Caco-2 (cell line): Measurements from ENCODE around the gene HECTD1. TPM values are rescaled to one million over a fixed set of nuclear protein-coding genes. Genes with fewer than 3 reads are reported as not detected.

Experiments used
- BruUV-seq: library from RNA; stranded (reverse); fragments of 400-500 nt; replicated peaks from 2 replicates; lab custom pipeline; 2021; lab: Mats Ljungman, UMichigan
- CTCF ChIA-PET: fragments of 300-600 bp; sonication (Branson Sonifier 250); formaldehyde crosslinking; loops from one replicate; lab custom pipeline; 2022; ENCODE audit warnings: antibody characterized with exemption; lab: Charles Lee
- POLR2A ChIA-PET: fragments of 300-600 bp; sonication (Branson Sonifier 250); formaldehyde crosslinking; loops from one replicate; lab custom pipeline; 2022; ENCODE audit warnings: antibody characterized with exemption; lab: Charles Lee
- DNase-seq, 2 experiments: peaks; one replicate each; pipeline versions ENCODE4 v3.0.0 to v3.0.0-alpha.2; 2020 to 2022
- H3K27me3 ChIP-seq: replicated peaks from 2 replicates; pipeline ENCODE4 v1.6.0; 2011; ENCODE audit warnings: low read length; ENCODE audit not compliant: control insufficient read depth, insufficient read depth
- H3K36me3 ChIP-seq: 2 replicates; pipeline ENCODE4 v1.5.1; 2011; ENCODE audit warnings: low read length; ENCODE audit not compliant: control insufficient read depth, insufficient read depth
- H3K4me1 ChIP-seq: fragments of 250-450 bp; sonication (Bioruptor Pico); 2 replicates; pipeline ENCODE4 v1.5.1; 2020; ENCODE audit warnings: mild to moderate bottlenecking
- H3K4me3 ChIP-seq: 2 replicates; pipeline ENCODE4 v1.5.1; 2011; ENCODE audit warnings: low read depth, mild to moderate bottlenecking, control low read depth, low read length
- H3K9me3 ChIP-seq: fragments of 250-450 bp; sonication (Bioruptor Pico); 2 replicates; pipeline ENCODE4 v1.5.1; 2020; ENCODE audit warnings: mild to moderate bottlenecking, moderate library complexity
- H3K27ac Mint-ChIP-seq: one replicate; pipeline ENCODE4 v1.8.0; 2022; ENCODE audit warnings: mixed read lengths; ENCODE audit not compliant: unreplicated experiment
- H3K27me3 Mint-ChIP-seq: one replicate; pipeline ENCODE4 v1.8.0; 2022; ENCODE audit warnings: mixed read lengths; ENCODE audit not compliant: insufficient read depth, unreplicated experiment
- H3K36me3 Mint-ChIP-seq: one replicate; pipeline ENCODE4 v1.8.0; 2022; ENCODE audit warnings: mild to moderate bottlenecking, mixed read lengths; ENCODE audit not compliant: insufficient read depth, unreplicated experiment
- H3K4me1 Mint-ChIP-seq: one replicate; pipeline ENCODE4 v1.8.0; 2022; ENCODE audit warnings: low read depth, mixed read lengths; ENCODE audit not compliant: unreplicated experiment
- H3K4me3 Mint-ChIP-seq: one replicate; pipeline ENCODE4 v1.8.0; 2022; ENCODE audit warnings: mild to moderate bottlenecking, moderate library complexity, mixed read lengths; ENCODE audit not compliant: unreplicated experiment
- H3K9me3 Mint-ChIP-seq: one replicate; pipeline ENCODE4 v1.8.0; 2022; ENCODE audit warnings: mixed read lengths; ENCODE audit not compliant: unreplicated experiment
- intact Hi-C: fragments of 100-400 bp; cut with micrococcal nuclease; formaldehyde crosslinking; loops from one replicate; pipeline ENCODE4 v1.10.0; 2022; ENCODE audit not compliant: unreplicated experiment
- total RNA-seq: library from RNA; stranded (reverse); gene quantifications from 2 replicates; pipeline ENCODE4 v1.2.3, GENCODE V29; 2022
- TF ChIP-seq, protein P1 (sequence below), 2 experiments: fragments of 200-600 bp in 1 of 2; IDR thresholded peaks; 1 replicate in 1 of 2; 2 replicates in 1 of 2; pipeline versions ENCODE4 v1.5.1 to v1.8.0; 2011 to 2022; ENCODE audit warnings: antibody characterized with exemption in 1 of 2, control low read depth in 1 of 2, inconsistent platforms in 1 of 2, low read depth in 1 of 2, low read length in 1 of 2, mild to moderate bottlenecking in 1 of 2, moderate library complexity in 1 of 2; ENCODE audit not compliant: insufficient read depth in 1 of 2, severe bottlenecking in 1 of 2, unreplicated experiment in 1 of 2

Gene HECTD1
- total RNA-seq, 1 experiment from 2014 or later = 146 TPM

DNA sequence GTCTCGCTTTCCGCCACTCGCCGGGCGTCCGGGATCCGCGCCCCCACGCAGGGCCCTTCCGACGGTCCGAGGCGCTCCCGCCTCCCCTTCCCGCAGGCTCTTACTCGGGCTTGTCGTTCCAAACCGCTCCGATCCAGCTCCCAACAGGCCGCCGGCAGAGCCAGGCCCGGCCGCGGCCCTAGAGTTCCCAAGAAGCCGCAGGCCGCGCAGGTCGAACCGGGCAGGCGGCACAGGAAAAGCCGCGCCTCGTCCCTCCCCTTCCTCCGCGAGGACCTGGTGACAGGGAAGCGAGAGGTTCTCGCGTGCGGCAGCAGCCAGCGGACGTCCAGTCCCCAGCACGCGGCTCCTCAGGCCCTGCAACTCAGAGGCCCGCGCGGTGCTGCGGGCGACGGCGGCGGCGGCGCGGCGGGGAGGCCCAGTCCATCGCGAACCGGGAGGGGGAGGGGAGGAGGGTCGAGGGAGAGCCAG lies 272 bp downstream of the HECTD1 start:
- TF ChIP-seq, protein P1, sequence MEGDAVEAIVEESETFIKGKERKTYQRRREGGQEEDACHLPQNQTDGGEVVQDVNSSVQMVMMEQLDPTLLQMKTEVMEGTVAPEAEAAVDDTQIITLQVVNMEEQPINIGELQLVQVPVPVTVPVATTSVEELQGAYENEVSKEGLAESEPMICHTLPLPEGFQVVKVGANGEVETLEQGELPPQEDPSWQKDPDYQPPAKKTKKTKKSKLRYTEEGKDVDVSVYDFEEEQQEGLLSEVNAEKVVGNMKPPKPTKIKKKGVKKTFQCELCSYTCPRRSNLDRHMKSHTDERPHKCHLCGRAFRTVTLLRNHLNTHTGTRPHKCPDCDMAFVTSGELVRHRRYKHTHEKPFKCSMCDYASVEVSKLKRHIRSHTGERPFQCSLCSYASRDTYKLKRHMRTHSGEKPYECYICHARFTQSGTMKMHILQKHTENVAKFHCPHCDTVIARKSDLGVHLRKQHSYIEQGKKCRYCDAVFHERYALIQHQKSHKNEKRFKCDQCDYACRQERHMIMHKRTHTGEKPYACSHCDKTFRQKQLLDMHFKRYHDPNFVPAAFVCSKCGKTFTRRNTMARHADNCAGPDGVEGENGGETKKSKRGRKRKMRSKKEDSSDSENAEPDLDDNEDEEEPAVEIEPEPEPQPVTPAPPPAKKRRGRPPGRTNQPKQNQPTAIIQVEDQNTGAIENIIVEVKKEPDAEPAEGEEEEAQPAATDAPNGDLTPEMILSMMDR (IDR thresholded peaks at IDR 0.05; ENCODE audit: insufficient read depth in 1 of 2, low read depth in 1 of 2, low read length in 1 of 2, severe bottlenecking in 1 of 2, unreplicated experiment in 1 of 2) = no peak
- peak overlapping the region; percentile 84 for H3K4me3 Mint-ChIP-seq
- POLR2A ChIA-PET = interaction anchor here (0.6 to 1.7 kb wide), 6 partner anchors 23 to 181 kb away, joined by 3 to 9 read pairs (median 4); partner anchors contain the start of gene STRN3
- H3K27me3 Mint-ChIP-seq = no peaks in the 10 kb centered on the region
- H3K36me3 ChIP-seq = no peaks in the 10 kb centered on the region
- intact Hi-C loops = loop anchor here (1.0 to 5.0 kb wide), 4 partner anchors 75 to 149 kb away; no protein-coding TSS in a partner anchor
- H3K27ac Mint-ChIP-seq = peak overlapping the region; percentile 95
- peaks cover 17% of the 10 kb centered on the region for H3K4me1 ChIP-seq
- no peaks in the 10 kb centered on the region for H3K9me3 Mint-ChIP-seq
- H3K27me3 ChIP-seq = no peaks in the 10 kb centered on the region
- H3K4me1 Mint-ChIP-seq = peaks cover 17% of the 10 kb centered on the region
- CTCF ChIA-PET = interaction anchor here (0.6 to 2.2 kb wide), 13 partner anchors 9 to 213 kb away, joined by 3 to 11 read pairs (median 4); partner anchors contain the start of gene HEATR5A
- peak in 1 of 2 experiments; percentile 93 for DNase-seq
- H3K4me3 ChIP-seq = peak overlapping the region; percentile 91
- peaks cover 39% of the 10 kb centered on the region for H3K36me3 Mint-ChIP-seq
- BruUV-seq = no TSS peak
- no peaks in the 10 kb centered on the region for H3K9me3 ChIP-seq

DNA sequence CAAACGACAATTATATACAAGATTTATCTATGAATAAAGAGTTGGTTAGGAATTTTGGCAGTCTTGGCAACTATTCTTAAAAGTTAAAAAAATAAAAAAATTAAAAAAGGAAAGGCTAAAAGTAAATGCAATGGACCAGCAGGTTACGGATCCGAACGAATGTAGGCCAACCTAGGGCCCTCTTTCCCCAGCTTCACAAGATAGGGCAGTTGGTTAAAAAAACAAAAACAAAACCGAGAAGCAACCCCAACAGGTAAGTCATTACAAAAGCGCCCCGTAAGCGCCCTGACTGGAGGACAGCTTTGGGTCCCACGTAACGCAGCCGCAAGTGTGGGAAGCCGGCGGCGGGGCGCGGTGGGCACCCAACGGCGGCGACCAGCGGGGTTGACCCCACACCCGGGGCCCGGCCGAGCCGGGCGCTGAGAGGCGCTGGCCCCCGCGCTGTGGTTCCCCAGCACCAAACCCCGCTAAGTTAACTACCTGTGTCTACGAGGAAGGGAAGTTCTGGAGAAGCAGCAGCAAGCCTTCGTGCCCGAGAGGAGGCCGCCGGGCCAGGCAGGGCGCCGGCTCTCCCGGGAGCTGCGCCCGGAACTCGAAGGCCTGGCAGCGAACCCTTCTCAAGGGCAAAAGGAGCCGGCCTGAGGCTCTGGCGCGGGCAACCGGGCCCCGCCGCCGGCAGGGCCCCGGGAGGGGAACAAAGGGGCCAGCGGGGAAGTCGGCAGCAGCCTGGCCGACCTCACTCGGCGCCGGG lies 882 bp downstream of the HECTD1 start:
- BruUV-seq = no TSS peak
- Histone ChIP-seq H3K4me1 (peaks cover 17% of the 10 kb centered on the region), H3K27me3 (no peaks in the 10 kb centered on the region), H3K36me3 (no peaks in the 10 kb centered on the region; the same call in 1 of the 2 replicates), H3K9me3 (no peaks in the 10 kb centered on the region), H3K4me3 (peak overlapping the region; percentile 91)
- DNase-seq = peak; percentile 41 to 51
- CTCF ChIA-PET = interaction anchor here (1.3 to 2.2 kb wide), 6 partner anchors 23 to 214 kb away, joined by 4 to 11 read pairs (median 7); partner anchors contain the start of gene HEATR5A
- peak overlapping the region; percentile 95 for H3K27ac Mint-ChIP-seq
- peaks cover 45% of the 10 kb centered on the region for H3K36me3 Mint-ChIP-seq
- H3K4me1 Mint-ChIP-seq = peaks cover 17% of the 10 kb centered on the region
- H3K4me3 Mint-ChIP-seq = peak overlapping the region; percentile 84
- POLR2A ChIA-PET = interaction anchor here (0.5 to 1.2 kb wide), 3 partner anchors 23 to 67 kb away, joined by 3 to 6 read pairs (median 4); no protein-coding TSS in a partner anchor
- TF ChIP-seq, protein P1 (IDR thresholded peaks at IDR 0.05; ENCODE audit: insufficient read depth in 1 of 2, low read depth in 1 of 2, low read length in 1 of 2, severe bottlenecking in 1 of 2, unreplicated experiment in 1 of 2) = no peak
- no peaks in the 10 kb centered on the region for H3K27me3 Mint-ChIP-seq
- H3K9me3 Mint-ChIP-seq = no peaks in the 10 kb centered on the region
- intact Hi-C loops = loop anchor here (1.0 to 5.0 kb wide), 4 partner anchors 76 to 150 kb away; no protein-coding TSS in a partner anchor
